Liver (tissue), 9 donors: Measurements from ENCODE around the gene NPRL2. TPM values are rescaled to one million over a fixed set of nuclear protein-coding genes. Genes with fewer than 3 reads are reported as not detected.

Experiments
- DNase-seq: peaks from one replicate; pipeline ENCODE4 v3.0.0-alpha.2; 2017; ENCODE audit warnings: low spot score
- H3K27ac ChIP-seq, 2 donors: one replicate each; pipeline ENCODE4 v1.7.0; 2013; ENCODE audit warnings: inconsistent platforms in 2 of 2, low read length in 2 of 2, control low read depth in 1 of 2, low read depth in 1 of 2, mild to moderate bottlenecking in 1 of 2
- H3K27me3 ChIP-seq, 4 donors: one replicate each; pipeline versions ENCODE4 v1.6.1 to v1.7.0; 2013; ENCODE audit warnings: low read length in 3 of 4, inconsistent platforms in 1 of 4, mild to moderate bottlenecking in 1 of 4, moderate library complexity in 1 of 4; ENCODE audit not compliant: control insufficient read depth in 4 of 4, insufficient read depth in 4 of 4
- H3K36me3 ChIP-seq, 4 donors: one replicate each; pipeline versions ENCODE4 v1.6.1 to v1.7.0; 2013; ENCODE audit warnings: low read length in 3 of 4, mild to moderate bottlenecking in 3 of 4, low read depth in 1 of 4, moderate library complexity in 1 of 4; ENCODE audit not compliant: control insufficient read depth in 4 of 4, insufficient read depth in 3 of 4
- H3K4me1 ChIP-seq, 4 donors: one replicate each; pipeline versions ENCODE4 v1.6.1 to v1.7.0; 2013; ENCODE audit warnings: low read length in 3 of 4, mild to moderate bottlenecking in 3 of 4, moderate library complexity in 1 of 4; ENCODE audit not compliant: control insufficient read depth in 4 of 4, insufficient read depth in 4 of 4
- H3K4me3 ChIP-seq, 3 donors: one replicate each; pipeline versions ENCODE4 v1.6.1 to v1.7.0; 2013; ENCODE audit warnings: low read length in 3 of 3, control low read depth in 1 of 3, low read depth in 1 of 3, mild to moderate bottlenecking in 1 of 3
- H3K9ac ChIP-seq, 2 donors: one replicate each; pipeline ENCODE4 v1.7.0; 2013; ENCODE audit warnings: low read length in 2 of 2, mild to moderate bottlenecking in 2 of 2, moderate library complexity in 2 of 2, control low read depth in 1 of 2, low read depth in 1 of 2
- H3K9me3 ChIP-seq, 4 donors: one replicate each; pipeline versions ENCODE4 v1.6.1 to v1.7.0; 2013; ENCODE audit warnings: low read length in 3 of 4; ENCODE audit not compliant: control insufficient read depth in 4 of 4
- EGR1 ChIP-seq, 2 donors: IDR thresholded peaks; 2 replicates each; pipeline ENCODE4 v1.6.1; 2016 to 2018; ENCODE audit warnings: antibody characterized with exemption in 2 of 2, low read depth in 2 of 2
- FOXA1 ChIP-seq: IDR thresholded peaks from 2 replicates; pipeline ENCODE4 v1.6.1; 2016; ENCODE audit warnings: antibody characterized with exemption
- FOXA2 ChIP-seq: IDR thresholded peaks from 2 replicates; pipeline ENCODE4 v1.6.1; 2016; ENCODE audit warnings: antibody characterized with exemption
- HNF4A ChIP-seq, 2 donors: conservative IDR thresholded peaks; 2 replicates each; pipeline ENCODE4 v1.6.1; 2016; ENCODE audit warnings: antibody characterized with exemption in 2 of 2, mild to moderate bottlenecking in 2 of 2
- HNF4G ChIP-seq: IDR thresholded peaks from 2 replicates; pipeline ENCODE4 v1.6.1; 2016; ENCODE audit warnings: antibody characterized with exemption
- JUND ChIP-seq, 2 donors: IDR thresholded peaks; 2 replicates each; pipeline ENCODE4 v1.6.1; 2016; ENCODE audit warnings: antibody characterized with exemption in 2 of 2
- NR2F2 ChIP-seq: IDR thresholded peaks from 2 replicates; pipeline ENCODE4 v1.6.1; 2016; ENCODE audit warnings: antibody characterized with exemption
- RAD21 ChIP-seq, 2 donors: IDR thresholded peaks; 2 replicates each; pipeline ENCODE4 v1.6.1; 2016; ENCODE audit warnings: antibody characterized with exemption in 2 of 2, mild to moderate bottlenecking in 2 of 2
- RXRA ChIP-seq, 2 donors: IDR thresholded peaks; 2 replicates each; pipeline ENCODE4 v1.6.1; 2017 to 2018; ENCODE audit warnings: antibody characterized with exemption in 2 of 2, mild to moderate bottlenecking in 1 of 2
- TAF1 ChIP-seq: conservative IDR thresholded peaks from 2 replicates; pipeline ENCODE4 v1.6.1; 2016; ENCODE audit warnings: antibody characterized with exemption, mild to moderate bottlenecking
- YY1 ChIP-seq: IDR thresholded peaks from 2 replicates; pipeline ENCODE4 v1.6.1; 2016; ENCODE audit warnings: antibody characterized with exemption, mild to moderate bottlenecking
- WGBS: extraction: QIAGEN DNeasy Blood & Tissue Kit; methylation state at CpG from one replicate; pipeline ENCODE4 v1.1.7; 2013; 5-methylcytosine and 5-hydroxymethylcytosine counted together
- polyA plus RNA-seq, 2 donors: library from polyadenylated mRNA; stranded (reverse) in 1 of 2; unstranded in 1 of 2; fragments of 200-250 nt in 1 of 2; fragments of >200 nt in 1 of 2; fragmentation: Nextera tagmentation in 1 of 2; extraction: Ambion mirVana in 1 of 2; gene quantifications; one replicate each; pipeline versions ENCODE4 v1.2.1 to v1.2.3, GENCODE V29; 2013 to 2015
- total RNA-seq, 2 donors: library from RNA; depleted of rRNA; stranded (reverse); fragments of >200 nt; gene quantifications; one replicate each; pipeline ENCODE4 v1.2.3, GENCODE V29; 2014
- TF ChIP-seq, protein P1 (sequence below): fragments of 150-350 bp; IDR thresholded peaks from 2 replicates; pipeline ENCODE4 v1.5.1; 2017; ENCODE audit warnings: improper control_type of control experiment, low read depth, low read length; ENCODE audit not compliant: missing input control
- TF ChIP-seq, protein P2 (sequence below): IDR thresholded peaks from 2 replicates; pipeline ENCODE4 v1.6.1; 2016; ENCODE audit warnings: antibody characterized with exemption, mild to moderate bottlenecking
- TF ChIP-seq, protein P3 (sequence below): IDR thresholded peaks from 2 replicates; pipeline ENCODE4 v1.6.1; 2016; ENCODE audit warnings: antibody characterized with exemption
- TF ChIP-seq, protein P4 (sequence below): IDR thresholded peaks from 2 replicates; pipeline ENCODE4 v1.6.1; 2016; ENCODE audit warnings: antibody characterized with exemption
- TF ChIP-seq, protein P5 (sequence below): IDR thresholded peaks from 2 replicates; pipeline ENCODE4 v1.6.1; 2016; ENCODE audit warnings: antibody characterized with exemption
- donor health status: healthy.
- donor health status: healthy.
- donor health status: healthy.
- donor health status: healthy.
- donor health status: healthy.

Gene NPRL2
- total and polyA plus RNA-seq, 4 donors: 11.3 to 17.3 (median 14.0) TPM

DNA sequence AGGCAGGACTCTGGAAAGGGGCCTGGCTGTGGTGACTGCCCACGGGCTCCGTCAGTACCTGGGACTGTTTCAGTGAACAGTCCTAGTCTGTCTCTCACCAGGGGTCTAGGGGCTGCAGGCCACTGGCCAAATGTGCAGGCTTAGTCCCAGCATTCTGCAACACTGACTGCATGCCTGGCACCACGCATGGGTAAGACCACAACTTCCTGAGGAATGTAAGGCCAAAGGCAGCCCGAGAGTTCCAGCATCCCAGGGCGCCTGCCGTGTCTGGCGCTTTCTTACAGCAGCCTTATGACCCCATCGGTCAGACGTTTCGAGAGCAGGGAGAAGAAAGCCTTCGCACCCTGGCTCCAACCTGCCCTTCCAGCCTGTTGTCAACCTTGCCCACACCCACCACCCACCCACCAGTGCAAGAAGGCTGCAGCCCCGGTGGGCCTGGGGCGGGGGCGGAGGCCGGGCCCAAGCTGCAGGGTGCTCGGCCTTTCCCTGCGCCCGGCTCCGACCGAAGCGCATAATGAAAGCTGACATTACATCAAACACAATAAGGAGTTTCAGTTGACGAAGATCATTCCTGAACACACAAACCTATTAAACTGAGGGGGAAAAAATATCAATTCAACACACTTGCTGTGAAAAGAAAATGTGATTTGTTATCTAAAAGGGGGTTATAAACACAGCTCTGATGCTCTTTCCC, 38.3 kb upstream of the NPRL2 start:
- no peak for DNase-seq
- Histone ChIP-seq H3K4me1 (peaks cover 0 to 7% (median 2%) of the 10 kb centered on the region in 4 donors), H3K27ac (no peak overlapping the region), H3K9me3 (no peaks in the 10 kb centered on the region), H3K4me3 (no peak overlapping the region), H3K36me3 (no peaks in the 10 kb centered on the region), H3K27me3 (no peaks in the 10 kb centered on the region), H3K9ac (no peak overlapping the region)
- WGBS: 88% methylated on average over 22 of the region's 22 CpGs
- TF ChIP-seq RXRA (IDR thresholded peaks at IDR 0.05) (no peak), RAD21 (IDR thresholded peaks at IDR 0.05) (no peak), FOXA2 (no peak), YY1 (no peak), NR2F2 (no peak), TAF1 (no peak), EGR1 (IDR thresholded peaks at IDR 0.05; ENCODE audit: low read depth in 2 of 2) (no peak), HNF4G (no peak), FOXA1 (no peak), JUND (IDR thresholded peaks at IDR 0.05) (no peak), HNF4A (conservative IDR thresholded peaks at IDR 0.05) (no peak)
- TF ChIP-seq, protein P1, sequence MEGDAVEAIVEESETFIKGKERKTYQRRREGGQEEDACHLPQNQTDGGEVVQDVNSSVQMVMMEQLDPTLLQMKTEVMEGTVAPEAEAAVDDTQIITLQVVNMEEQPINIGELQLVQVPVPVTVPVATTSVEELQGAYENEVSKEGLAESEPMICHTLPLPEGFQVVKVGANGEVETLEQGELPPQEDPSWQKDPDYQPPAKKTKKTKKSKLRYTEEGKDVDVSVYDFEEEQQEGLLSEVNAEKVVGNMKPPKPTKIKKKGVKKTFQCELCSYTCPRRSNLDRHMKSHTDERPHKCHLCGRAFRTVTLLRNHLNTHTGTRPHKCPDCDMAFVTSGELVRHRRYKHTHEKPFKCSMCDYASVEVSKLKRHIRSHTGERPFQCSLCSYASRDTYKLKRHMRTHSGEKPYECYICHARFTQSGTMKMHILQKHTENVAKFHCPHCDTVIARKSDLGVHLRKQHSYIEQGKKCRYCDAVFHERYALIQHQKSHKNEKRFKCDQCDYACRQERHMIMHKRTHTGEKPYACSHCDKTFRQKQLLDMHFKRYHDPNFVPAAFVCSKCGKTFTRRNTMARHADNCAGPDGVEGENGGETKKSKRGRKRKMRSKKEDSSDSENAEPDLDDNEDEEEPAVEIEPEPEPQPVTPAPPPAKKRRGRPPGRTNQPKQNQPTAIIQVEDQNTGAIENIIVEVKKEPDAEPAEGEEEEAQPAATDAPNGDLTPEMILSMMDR: no peak
- TF ChIP-seq, protein P2, sequence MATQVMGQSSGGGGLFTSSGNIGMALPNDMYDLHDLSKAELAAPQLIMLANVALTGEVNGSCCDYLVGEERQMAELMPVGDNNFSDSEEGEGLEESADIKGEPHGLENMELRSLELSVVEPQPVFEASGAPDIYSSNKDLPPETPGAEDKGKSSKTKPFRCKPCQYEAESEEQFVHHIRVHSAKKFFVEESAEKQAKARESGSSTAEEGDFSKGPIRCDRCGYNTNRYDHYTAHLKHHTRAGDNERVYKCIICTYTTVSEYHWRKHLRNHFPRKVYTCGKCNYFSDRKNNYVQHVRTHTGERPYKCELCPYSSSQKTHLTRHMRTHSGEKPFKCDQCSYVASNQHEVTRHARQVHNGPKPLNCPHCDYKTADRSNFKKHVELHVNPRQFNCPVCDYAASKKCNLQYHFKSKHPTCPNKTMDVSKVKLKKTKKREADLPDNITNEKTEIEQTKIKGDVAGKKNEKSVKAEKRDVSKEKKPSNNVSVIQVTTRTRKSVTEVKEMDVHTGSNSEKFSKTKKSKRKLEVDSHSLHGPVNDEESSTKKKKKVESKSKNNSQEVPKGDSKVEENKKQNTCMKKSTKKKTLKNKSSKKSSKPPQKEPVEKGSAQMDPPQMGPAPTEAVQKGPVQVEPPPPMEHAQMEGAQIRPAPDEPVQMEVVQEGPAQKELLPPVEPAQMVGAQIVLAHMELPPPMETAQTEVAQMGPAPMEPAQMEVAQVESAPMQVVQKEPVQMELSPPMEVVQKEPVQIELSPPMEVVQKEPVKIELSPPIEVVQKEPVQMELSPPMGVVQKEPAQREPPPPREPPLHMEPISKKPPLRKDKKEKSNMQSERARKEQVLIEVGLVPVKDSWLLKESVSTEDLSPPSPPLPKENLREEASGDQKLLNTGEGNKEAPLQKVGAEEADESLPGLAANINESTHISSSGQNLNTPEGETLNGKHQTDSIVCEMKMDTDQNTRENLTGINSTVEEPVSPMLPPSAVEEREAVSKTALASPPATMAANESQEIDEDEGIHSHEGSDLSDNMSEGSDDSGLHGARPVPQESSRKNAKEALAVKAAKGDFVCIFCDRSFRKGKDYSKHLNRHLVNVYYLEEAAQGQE: no peak
- TF ChIP-seq, protein P3, sequence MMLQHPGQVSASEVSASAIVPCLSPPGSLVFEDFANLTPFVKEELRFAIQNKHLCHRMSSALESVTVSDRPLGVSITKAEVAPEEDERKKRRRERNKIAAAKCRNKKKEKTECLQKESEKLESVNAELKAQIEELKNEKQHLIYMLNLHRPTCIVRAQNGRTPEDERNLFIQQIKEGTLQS: no peak
- TF ChIP-seq, protein P4, sequence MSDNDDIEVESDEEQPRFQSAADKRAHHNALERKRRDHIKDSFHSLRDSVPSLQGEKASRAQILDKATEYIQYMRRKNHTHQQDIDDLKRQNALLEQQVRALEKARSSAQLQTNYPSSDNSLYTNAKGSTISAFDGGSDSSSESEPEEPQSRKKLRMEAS: no peak
- TF ChIP-seq, protein P5, sequence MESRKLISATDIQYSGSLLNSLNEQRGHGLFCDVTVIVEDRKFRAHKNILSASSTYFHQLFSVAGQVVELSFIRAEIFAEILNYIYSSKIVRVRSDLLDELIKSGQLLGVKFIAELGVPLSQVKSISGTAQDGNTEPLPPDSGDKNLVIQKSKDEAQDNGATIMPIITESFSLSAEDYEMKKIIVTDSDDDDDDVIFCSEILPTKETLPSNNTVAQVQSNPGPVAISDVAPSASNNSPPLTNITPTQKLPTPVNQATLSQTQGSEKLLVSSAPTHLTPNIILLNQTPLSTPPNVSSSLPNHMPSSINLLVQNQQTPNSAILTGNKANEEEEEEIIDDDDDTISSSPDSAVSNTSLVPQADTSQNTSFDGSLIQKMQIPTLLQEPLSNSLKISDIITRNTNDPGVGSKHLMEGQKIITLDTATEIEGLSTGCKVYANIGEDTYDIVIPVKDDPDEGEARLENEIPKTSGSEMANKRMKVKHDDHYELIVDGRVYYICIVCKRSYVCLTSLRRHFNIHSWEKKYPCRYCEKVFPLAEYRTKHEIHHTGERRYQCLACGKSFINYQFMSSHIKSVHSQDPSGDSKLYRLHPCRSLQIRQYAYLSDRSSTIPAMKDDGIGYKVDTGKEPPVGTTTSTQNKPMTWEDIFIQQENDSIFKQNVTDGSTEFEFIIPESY: no peak
